ENCODE results near the gene CAVIN2. TPM values are rescaled to one million over a fixed set of nuclear protein-coding genes. Genes with fewer than 3 reads are reported as not detected.

Gene CAVIN2
- total and polyA plus RNA-seq, 9 of the 15 experiments (the other 6 are each of a cell fraction or from before 2014, with no cell fraction given) = 20.6 to 92.4 (median 69.0) TPM

DNA sequence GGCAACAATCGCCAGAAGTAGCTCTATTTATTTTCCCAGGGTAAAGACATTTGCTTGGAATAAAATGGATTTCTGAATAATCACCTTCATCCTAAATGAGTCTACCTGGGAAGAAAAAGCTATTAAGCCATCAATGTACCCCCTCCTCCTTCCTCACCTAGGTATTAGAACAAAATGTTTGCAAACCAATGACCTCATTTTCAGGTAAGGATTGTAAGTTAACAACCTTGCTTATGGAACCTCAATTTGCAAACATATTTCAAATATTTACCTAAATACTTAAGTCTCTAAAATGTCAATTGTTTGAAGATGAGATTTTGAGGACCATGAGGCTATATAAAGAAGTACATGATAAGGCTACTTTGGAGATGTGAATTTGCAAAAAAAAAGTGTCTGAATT lies 43.9 kb downstream of the CAVIN2 start (continued):
- TF ChIP-seq, protein P1, sequence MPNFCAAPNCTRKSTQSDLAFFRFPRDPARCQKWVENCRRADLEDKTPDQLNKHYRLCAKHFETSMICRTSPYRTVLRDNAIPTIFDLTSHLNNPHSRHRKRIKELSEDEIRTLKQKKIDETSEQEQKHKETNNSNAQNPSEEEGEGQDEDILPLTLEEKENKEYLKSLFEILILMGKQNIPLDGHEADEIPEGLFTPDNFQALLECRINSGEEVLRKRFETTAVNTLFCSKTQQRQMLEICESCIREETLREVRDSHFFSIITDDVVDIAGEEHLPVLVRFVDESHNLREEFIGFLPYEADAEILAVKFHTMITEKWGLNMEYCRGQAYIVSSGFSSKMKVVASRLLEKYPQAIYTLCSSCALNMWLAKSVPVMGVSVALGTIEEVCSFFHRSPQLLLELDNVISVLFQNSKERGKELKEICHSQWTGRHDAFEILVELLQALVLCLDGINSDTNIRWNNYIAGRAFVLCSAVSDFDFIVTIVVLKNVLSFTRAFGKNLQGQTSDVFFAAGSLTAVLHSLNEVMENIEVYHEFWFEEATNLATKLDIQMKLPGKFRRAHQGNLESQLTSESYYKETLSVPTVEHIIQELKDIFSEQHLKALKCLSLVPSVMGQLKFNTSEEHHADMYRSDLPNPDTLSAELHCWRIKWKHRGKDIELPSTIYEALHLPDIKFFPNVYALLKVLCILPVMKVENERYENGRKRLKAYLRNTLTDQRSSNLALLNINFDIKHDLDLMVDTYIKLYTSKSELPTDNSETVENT (CRISPR knock-in tag; IDR thresholded peaks at IDR 0.05) = no peak
- TF ChIP-seq ZNF316 (IDR thresholded peaks at IDR 0.05) = no peak
- no peak for TF ChIP-seq PHTF2 (CRISPR knock-in tag; IDR thresholded peaks at IDR 0.05)
- no peak for TF ChIP-seq MCM2 (IDR thresholded peaks at IDR 0.05; ENCODE audit: low read depth)
- no peak for TF ChIP-seq TARDBP (IDR thresholded peaks at IDR 0.05)
- TF ChIP-seq TRIM28 (IDR thresholded peaks at IDR 0.05) = no peak
- TF ChIP-seq ZNF239 (CRISPR knock-in tag; IDR thresholded peaks at IDR 0.05) = no peak
- no peak for TF ChIP-seq POU5F1 (IDR thresholded peaks at IDR 0.05; ENCODE audit: borderline replicate concordance, low read depth, low read length, partially characterized antibody)
- TF ChIP-seq, protein P2, sequence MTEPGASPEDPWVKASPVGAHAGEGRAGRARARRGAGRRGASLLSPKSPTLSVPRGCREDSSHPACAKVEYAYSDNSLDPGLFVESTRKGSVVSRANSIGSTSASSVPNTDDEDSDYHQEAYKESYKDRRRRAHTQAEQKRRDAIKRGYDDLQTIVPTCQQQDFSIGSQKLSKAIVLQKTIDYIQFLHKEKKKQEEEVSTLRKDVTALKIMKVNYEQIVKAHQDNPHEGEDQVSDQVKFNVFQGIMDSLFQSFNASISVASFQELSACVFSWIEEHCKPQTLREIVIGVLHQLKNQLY (CRISPR knock-in tag; conservative IDR thresholded peaks at IDR 0.05) = no peak

DNA sequence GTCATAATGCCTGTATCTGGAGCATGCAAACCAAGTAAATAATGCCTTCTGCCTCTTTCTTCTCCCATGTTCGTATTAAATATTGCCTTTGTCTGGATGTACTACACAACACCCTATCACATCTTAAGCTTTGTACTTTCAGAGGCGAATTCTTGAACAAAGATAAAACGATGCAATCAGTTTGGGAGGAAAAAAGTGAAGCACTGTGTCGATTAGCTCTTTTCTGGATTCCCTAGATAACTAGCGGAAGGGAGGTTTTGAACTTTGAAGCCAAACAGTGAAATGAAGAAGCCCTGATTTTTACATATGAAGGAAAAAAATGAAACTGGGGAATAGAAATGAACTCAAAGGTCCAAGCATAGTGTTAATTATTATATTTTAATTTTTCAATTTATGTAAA lies 44.7 kb downstream of the CAVIN2 start:
- no peaks in the 10 kb centered on the region for H3K4me1 ChIP-seq (replicated peaks in 1 of 2; ENCODE audit: control insufficient read depth in 2 of 2, insufficient read depth in 2 of 2, low read length in 2 of 2)
- no TSS peak for BruUV-seq (replicated peaks)
- no peak overlapping the region for H3K27ac ChIP-seq (ENCODE audit: extremely low read depth, low read depth, low read length)
- DNase-seq (ENCODE audit: extremely low read depth in 1 of 4, low spot score in 3 of 4) (no peak), ATAC-seq (no peak), FAIRE-seq (no peak)
- H3K4me2 ChIP-seq (ENCODE audit: insufficient read depth, low read length) = no peak overlapping the region
- in situ Hi-C loops (cut with MboI) (no loop called here), intact Hi-C loops (cut with micrococcal nuclease) (no loop called here)
- WGBS (ENCODE audit: insufficient coverage, low coverage, missing lambda C conversion rate) = 0% methylated on average over 5 of the region's 5 CpGs
- H3K9me3 ChIP-seq (replicated peaks; ENCODE audit: control insufficient read depth, insufficient read depth, low read depth, low read length) = no peaks in the 10 kb centered on the region
- no peak overlapping the region for H3K4me3 ChIP-seq
- no peaks in the 10 kb centered on the region for H3K36me3 ChIP-seq (ENCODE audit: control insufficient read depth, insufficient read depth, low read length)
- TF ChIP-seq KLF6 (CRISPR knock-in tag; IDR thresholded peaks at IDR 0.05; ENCODE audit: borderline replicate concordance) = no peak
- TF ChIP-seq MCM5 (IDR thresholded peaks at IDR 0.05; ENCODE audit: low read depth) = no peak
- TF ChIP-seq, protein P3, sequence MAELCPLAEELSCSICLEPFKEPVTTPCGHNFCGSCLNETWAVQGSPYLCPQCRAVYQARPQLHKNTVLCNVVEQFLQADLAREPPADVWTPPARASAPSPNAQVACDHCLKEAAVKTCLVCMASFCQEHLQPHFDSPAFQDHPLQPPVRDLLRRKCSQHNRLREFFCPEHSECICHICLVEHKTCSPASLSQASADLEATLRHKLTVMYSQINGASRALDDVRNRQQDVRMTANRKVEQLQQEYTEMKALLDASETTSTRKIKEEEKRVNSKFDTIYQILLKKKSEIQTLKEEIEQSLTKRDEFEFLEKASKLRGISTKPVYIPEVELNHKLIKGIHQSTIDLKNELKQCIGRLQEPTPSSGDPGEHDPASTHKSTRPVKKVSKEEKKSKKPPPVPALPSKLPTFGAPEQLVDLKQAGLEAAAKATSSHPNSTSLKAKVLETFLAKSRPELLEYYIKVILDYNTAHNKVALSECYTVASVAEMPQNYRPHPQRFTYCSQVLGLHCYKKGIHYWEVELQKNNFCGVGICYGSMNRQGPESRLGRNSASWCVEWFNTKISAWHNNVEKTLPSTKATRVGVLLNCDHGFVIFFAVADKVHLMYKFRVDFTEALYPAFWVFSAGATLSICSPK (IDR thresholded peaks at IDR 0.05; ENCODE audit: borderline replicate concordance) = no peak
- H2AFZ ChIP-seq (ENCODE audit: low read depth, low read length) = no peak overlapping the region
- H3K9ac ChIP-seq (ENCODE audit: insufficient read depth in 1 of 2, low read depth in 2 of 2, low read length in 2 of 2) = no peak overlapping the region
- no peaks in the 10 kb centered on the region for H3K79me2 ChIP-seq (ENCODE audit: control insufficient read depth, insufficient read depth, low read length)
- ChIA-PET CTCF (ENCODE audit: low intra/inter-chr PET ratio) (no interaction called here), POLR2A (interaction anchor here (2.1 kb wide), 1 partner anchor 10 kb away, joined by 6 read pairs; no protein-coding TSS in a partner anchor)
- H4K20me1 ChIP-seq (replicated peaks; ENCODE audit: control insufficient read depth, insufficient read depth, low read length) = no peaks in the 10 kb centered on the region
- H3K27me3 ChIP-seq (ENCODE audit: control insufficient read depth in 2 of 2, insufficient read depth in 2 of 2, low read length in 2 of 2) = no peaks in the 10 kb centered on the region
- H3K9me1 ChIP-seq (ENCODE audit: control insufficient read depth, insufficient read depth, low read length) = no peaks in the 10 kb centered on the region

All from K562 (cell line).